ENCODE results near the gene SF3B1. TPM values are rescaled to one million over a fixed set of nuclear protein-coding genes. Genes with fewer than 3 reads are reported as not detected.

The SF3B1 gene
- total RNA-seq, 2 donors from 2014 or later = 308 to 356 TPM

DNA sequence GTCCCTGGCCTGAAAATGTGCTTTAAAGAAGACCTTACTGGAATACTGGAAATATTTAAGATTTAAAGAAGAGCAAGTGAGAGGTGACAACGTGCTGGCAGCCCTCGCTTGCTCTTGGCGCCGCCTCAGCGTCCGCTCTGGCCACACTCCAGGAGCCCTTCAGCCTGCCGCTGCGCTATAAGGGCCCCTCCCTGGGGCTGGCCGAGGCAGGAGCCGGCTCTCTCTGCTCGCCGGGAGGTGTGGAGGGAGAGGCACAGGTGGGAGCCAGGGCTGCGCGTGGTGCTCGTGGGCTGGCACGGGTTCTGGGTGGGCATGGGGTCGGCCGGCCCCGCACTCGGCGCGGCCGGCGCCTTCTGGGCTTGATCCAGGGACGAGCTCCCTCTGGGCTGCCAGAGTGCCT lies 15.6 kb upstream of the SF3B1 start:
- Histone ChIP-seq H3K4me1 (ENCODE audit: control insufficient read depth, insufficient read depth, low read length) (no peaks in the 10 kb centered on the region), H3K27me3 (ENCODE audit: control insufficient read depth, insufficient read depth, low read length, poor library complexity, severe bottlenecking) (no peaks in the 10 kb centered on the region), H3K27ac (ENCODE audit: low read depth, low read length) (no peak overlapping the region), H3K4me3 (ENCODE audit: low read length) (no peak overlapping the region), H3K9me3 (ENCODE audit: control insufficient read depth, low read length) (no peaks in the 10 kb centered on the region), H3K36me3 (ENCODE audit: control insufficient read depth, insufficient read depth, low read length) (no peaks in the 10 kb centered on the region), H3K9ac (ENCODE audit: extremely low read depth, low read length, poor library complexity, severe bottlenecking) (no peak overlapping the region)
- Mint-ChIP-seq H3K36me3 (ENCODE audit: low read depth) (no peaks in the 10 kb centered on the region), H3K27me3 (ENCODE audit: insufficient read depth) (no peaks in the 10 kb centered on the region), H3K4me1 (peaks cover 6% of the 10 kb centered on the region), H3K4me3 (no peak overlapping the region), H3K27ac (no peak overlapping the region), H3K9me3 (no peaks in the 10 kb centered on the region)
- no peak for DNase-seq
- WGBS, 2 experiments (ENCODE audit: insufficient coverage in 1 of 2, insufficient read length in 1 of 2) = 80 to 94% methylated on average over 4 to 25 of the region's 25 CpGs
- TF ChIP-seq, protein P1, sequence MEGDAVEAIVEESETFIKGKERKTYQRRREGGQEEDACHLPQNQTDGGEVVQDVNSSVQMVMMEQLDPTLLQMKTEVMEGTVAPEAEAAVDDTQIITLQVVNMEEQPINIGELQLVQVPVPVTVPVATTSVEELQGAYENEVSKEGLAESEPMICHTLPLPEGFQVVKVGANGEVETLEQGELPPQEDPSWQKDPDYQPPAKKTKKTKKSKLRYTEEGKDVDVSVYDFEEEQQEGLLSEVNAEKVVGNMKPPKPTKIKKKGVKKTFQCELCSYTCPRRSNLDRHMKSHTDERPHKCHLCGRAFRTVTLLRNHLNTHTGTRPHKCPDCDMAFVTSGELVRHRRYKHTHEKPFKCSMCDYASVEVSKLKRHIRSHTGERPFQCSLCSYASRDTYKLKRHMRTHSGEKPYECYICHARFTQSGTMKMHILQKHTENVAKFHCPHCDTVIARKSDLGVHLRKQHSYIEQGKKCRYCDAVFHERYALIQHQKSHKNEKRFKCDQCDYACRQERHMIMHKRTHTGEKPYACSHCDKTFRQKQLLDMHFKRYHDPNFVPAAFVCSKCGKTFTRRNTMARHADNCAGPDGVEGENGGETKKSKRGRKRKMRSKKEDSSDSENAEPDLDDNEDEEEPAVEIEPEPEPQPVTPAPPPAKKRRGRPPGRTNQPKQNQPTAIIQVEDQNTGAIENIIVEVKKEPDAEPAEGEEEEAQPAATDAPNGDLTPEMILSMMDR (conservative IDR thresholded peaks at IDR 0.05) = no peak

DNA sequence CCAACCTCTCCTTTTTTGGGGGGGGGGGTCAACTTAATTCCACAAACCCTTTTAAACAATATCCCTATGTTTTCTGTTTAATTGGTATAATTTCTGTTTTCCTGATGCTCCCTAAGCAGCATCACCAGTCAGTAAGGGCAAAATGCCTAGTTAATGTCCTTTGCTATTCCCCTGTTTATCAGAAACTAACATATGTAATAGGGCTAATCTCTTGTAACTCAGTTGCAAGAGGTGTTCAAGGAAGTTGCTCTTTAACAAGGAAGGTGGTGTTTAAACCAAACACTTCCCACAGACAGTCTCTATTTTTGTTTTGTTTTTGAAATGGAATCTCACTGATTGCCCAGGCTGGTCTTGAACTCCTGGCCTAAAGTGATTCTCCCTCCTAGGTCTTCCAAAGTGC lies 12.0 kb upstream of the SF3B1 start:
- H3K9me3 ChIP-seq (ENCODE audit: control insufficient read depth, low read length) = no peaks in the 10 kb centered on the region
- Mint-ChIP-seq H3K36me3 (ENCODE audit: low read depth) (no peaks in the 10 kb centered on the region), H3K27me3 (ENCODE audit: insufficient read depth) (no peaks in the 10 kb centered on the region), H3K9me3 (no peaks in the 10 kb centered on the region), H3K27ac (no peak overlapping the region), H3K4me3 (no peak overlapping the region), H3K4me1 (peaks cover 12% of the 10 kb centered on the region)
- no peak overlapping the region for H3K27ac ChIP-seq (ENCODE audit: low read depth, low read length)
- no peaks in the 10 kb centered on the region for H3K4me1 ChIP-seq (ENCODE audit: control insufficient read depth, insufficient read depth, low read length)
- H3K4me3 ChIP-seq (ENCODE audit: low read length) = no peak overlapping the region
- H3K36me3 ChIP-seq (ENCODE audit: control insufficient read depth, insufficient read depth, low read length) = no peaks in the 10 kb centered on the region
- H3K27me3 ChIP-seq (ENCODE audit: control insufficient read depth, insufficient read depth, low read length, poor library complexity, severe bottlenecking) = no peaks in the 10 kb centered on the region
- TF ChIP-seq, protein P1 (conservative IDR thresholded peaks at IDR 0.05) = no peak
- DNase-seq = no peak
- no peak overlapping the region for H3K9ac ChIP-seq (ENCODE audit: extremely low read depth, low read length, poor library complexity, severe bottlenecking)

- H3K27me3 Mint-ChIP-seq (ENCODE audit: insufficient read depth) = no peaks in the 10 kb centered on the region
- peaks cover 12% of the 10 kb centered on the region for H3K4me1 Mint-ChIP-seq
- 93% methylated on average over 1 of the region's 1 CpG; no CpG with 5 or more reads in 1 of the 2 experiments for WGBS, 2 experiments (ENCODE audit: insufficient coverage in 1 of 2, insufficient read length in 1 of 2)
- no peak overlapping the region for H3K4me3 Mint-ChIP-seq
- no peak overlapping the region for H3K27ac Mint-ChIP-seq
- DNase-seq = no peak
- Histone ChIP-seq H3K36me3 (ENCODE audit: control insufficient read depth, insufficient read depth, low read length) (no peaks in the 10 kb centered on the region), H3K9ac (ENCODE audit: extremely low read depth, low read length, poor library complexity, severe bottlenecking) (no peak overlapping the region), H3K27ac (ENCODE audit: low read depth, low read length) (no peak overlapping the region), H3K9me3 (ENCODE audit: control insufficient read depth, low read length) (no peaks in the 10 kb centered on the region), H3K4me1 (ENCODE audit: control insufficient read depth, insufficient read depth, low read length) (no peaks in the 10 kb centered on the region), H3K27me3 (ENCODE audit: control insufficient read depth, insufficient read depth, low read length, poor library complexity, severe bottlenecking) (no peaks in the 10 kb centered on the region), H3K4me3 (ENCODE audit: low read length) (no peak overlapping the region)
- no peaks in the 10 kb centered on the region for H3K9me3 Mint-ChIP-seq
- H3K36me3 Mint-ChIP-seq (ENCODE audit: low read depth) = no peaks in the 10 kb centered on the region
- TF ChIP-seq, protein P1 (conservative IDR thresholded peaks at IDR 0.05) = no peak
These were observed 10.9 kb upstream of the SF3B1 start for GRCh38 chr2:197445746-197446145.
